H1 (cell line): ENCODE measurements around the gene RTN4. TPM values are rescaled to one million over a fixed set of nuclear protein-coding genes. Genes with fewer than 3 reads are reported as not detected.

ENCODE experiments used
- CTBP2 ChIP-seq: IDR thresholded peaks from 2 replicates; pipeline ENCODE4 v1.7.0; 2011; ENCODE audit warnings: borderline replicate concordance, mild to moderate bottlenecking, moderate library complexity, mixed read lengths, low read length; ENCODE audit not compliant: insufficient read depth, insufficient read length
- CTCF ChIP-seq, 3 experiments: IDR thresholded peaks; 1 replicate in 2 of 3; 2 replicates in 1 of 3; pipeline versions ENCODE4 v1.5.1 to v1.6.1; 2011; ENCODE audit warnings: low read length in 3 of 3, mild to moderate bottlenecking in 3 of 3, inconsistent platforms in 2 of 3, low read depth in 1 of 3, moderate library complexity in 1 of 3; ENCODE audit not compliant: insufficient read depth in 1 of 3; ENCODE audit errors: control extremely low read depth in 1 of 3
- POLR2AphosphoS5 ChIP-seq: IDR thresholded peaks from 2 replicates; pipeline ENCODE4 v1.6.1; 2011; ENCODE audit warnings: low read depth, low read length
- SIX5 ChIP-seq: IDR thresholded peaks from 2 replicates; pipeline ENCODE4 v1.6.1; 2011; ENCODE audit warnings: mild to moderate bottlenecking, low read depth, low read length
- polyA plus RNA-seq, 7 experiments: library from polyadenylated mRNA; depleted of rRNA in 3 of 7; stranded (reverse) in 5 of 7; unstranded in 2 of 7; fragments of >200 nt in 5 of 7; fragments of 200-250 nt in 2 of 7; gene quantifications; 1 replicate in 5 of 7; 2 replicates in 1 of 7; 4 replicates in 1 of 7; pipeline versions ENCODE4 v1.2.1 to v1.2.3, GENCODE V29; 2011 to 2013; ENCODE audit warnings: missing spikeins in 2 of 7, mixed read lengths in 2 of 7
- total RNA-seq: library from RNA; stranded (reverse); fragmentation: NEBNext Ultra II Directional; extraction: Animal tissue kit (Norgen Biotek cat#: 25700); gene quantifications from 2 replicates; pipeline ENCODE4 v1.2.1, GENCODE V29; 2021

RTN4 gene
- total and polyA plus RNA-seq, 2 of the 8 experiments (the other 6 are each of a cell fraction or from before 2014, with no cell fraction given): 179 to 242 TPM

- no peak for TF ChIP-seq CTCF (IDR thresholded peaks at IDR 0.05; ENCODE audit: control extremely low read depth in 1 of 3, insufficient read depth in 1 of 3, low read depth in 1 of 3, low read length in 3 of 3)
- no peak for TF ChIP-seq SIX5
- TF ChIP-seq CTBP2: no peak
- TF ChIP-seq POLR2AphosphoS5: no peak
Measured at GRCh38 chr2:54955358-54956110, 94.7 kb downstream of the RTN4 start (continued).
